HepG2 (cell line): ENCODE measurements around the gene OPRL1. TPM values are rescaled to one million over a fixed set of nuclear protein-coding genes. Genes with fewer than 3 reads are reported as not detected.

Experiments
- ATAC-seq: fragments of 200-7000 bp; cut with Tn5 transposase; 3 replicates; pipeline ENCODE4 v1.9.1; 2020; ENCODE audit warnings: mild to moderate bottlenecking, moderate library complexity
- BruUV-seq: library from RNA; stranded (reverse); fragments of 400-500 nt; replicated peaks from 2 replicates; lab custom pipeline; 2021; lab: Mats Ljungman, UMichigan
- CTCF ChIA-PET: fragments of 300-600 bp; formaldehyde crosslinking; extraction: SDS; loops from one replicate; lab custom pipeline; 2021; ENCODE audit warnings: low total read pairs, inconsistent platforms, low intra/inter-chr PET ratio; lab: Yijun Ruan, JAX
- POLR2A ChIA-PET: fragments of 350-600 bp; sonication (Branson Sonifier 250); formaldehyde crosslinking; loops from one replicate; lab custom pipeline; 2020; ENCODE audit warnings: antibody characterized with exemption, inconsistent platforms; lab: Yijun Ruan, JAX
- DNase-seq: peaks from one replicate; pipeline ENCODE4 v3.0.0-alpha.2; 2015; ENCODE audit warnings: low spot score
- FAIRE-seq: peaks from 3 replicates; lab custom pipeline; 2011; peaks lifted over from hg19 to GRCh38; lab: Jason Lieb, UNC
- H2AFZ ChIP-seq: one replicate; pipeline ENCODE4 v1.6.1; 2011; ENCODE audit warnings: low read length, inconsistent platforms
- H3K27ac ChIP-seq: fragments of 300-600 bp; 3 replicates; pipeline ENCODE4 v1.8.0; 2011; ENCODE audit warnings: mixed run types, mild to moderate bottlenecking, mixed read lengths, low read length, inconsistent platforms; ENCODE audit not compliant: insufficient read depth; ENCODE audit errors: extremely low read length
- H3K27me3 ChIP-seq, 2 experiments: fragments of 200-600 bp in 1 of 2; 2 replicates in 1 of 2; 3 replicates in 1 of 2; pipeline versions ENCODE4 v1.6.0 to v1.8.0; 2011; ENCODE audit warnings: low read length in 2 of 2, mild to moderate bottlenecking in 2 of 2, moderate library complexity in 2 of 2, inconsistent platforms in 1 of 2; ENCODE audit not compliant: insufficient read depth in 2 of 2, control insufficient read depth in 1 of 2
- H3K36me3 ChIP-seq, 2 experiments: fragments of 200-600 bp in 1 of 2; replicated peaks in 1 of 2; 2 replicates in 1 of 2; 3 replicates in 1 of 2; pipeline versions ENCODE4 v1.5.1 to v1.8.0; 2011; ENCODE audit warnings: low read length in 2 of 2, inconsistent platforms in 1 of 2; ENCODE audit not compliant: insufficient read depth in 2 of 2, control insufficient read depth in 1 of 2
- H3K4me1 ChIP-seq: 2 replicates; pipeline ENCODE4 v1.5.1; 2012; ENCODE audit warnings: low read length, inconsistent platforms; ENCODE audit not compliant: insufficient read depth
- H3K4me2 ChIP-seq: 2 replicates; pipeline ENCODE4 v1.6.0; 2011; ENCODE audit warnings: low read depth, low read length, inconsistent platforms
- H3K4me3 ChIP-seq, 3 experiments: fragments of 200-600 bp in 1 of 3; sonication (generic), shearing (Covaris generic) in 1 of 3; replicated peaks in 1 of 3; 2 replicates each; pipeline ENCODE4 v1.5.1; 2011 to 2016; ENCODE audit warnings: low read length in 3 of 3, inconsistent platforms in 2 of 3, low read depth in 2 of 3, mild to moderate bottlenecking in 2 of 3, control low read depth in 1 of 3, mixed read lengths in 1 of 3; ENCODE audit not compliant: insufficient read depth in 1 of 3
- H3K79me2 ChIP-seq: one replicate; pipeline ENCODE4 v1.6.1; 2011; ENCODE audit warnings: low read length, inconsistent platforms; ENCODE audit not compliant: insufficient read depth
- H3K9ac ChIP-seq: 2 replicates; pipeline ENCODE4 v1.6.0; 2011; ENCODE audit warnings: mild to moderate bottlenecking, low read depth, low read length, inconsistent platforms; ENCODE audit not compliant: insufficient read depth
- H3K9me3 ChIP-seq: 2 replicates; pipeline ENCODE4 v1.5.1; 2012; ENCODE audit warnings: mild to moderate bottlenecking, low read length
- H4K20me1 ChIP-seq: 2 replicates; pipeline ENCODE4 v1.6.0; 2011; ENCODE audit warnings: inconsistent platforms, mild to moderate bottlenecking, low read length, moderate library complexity; ENCODE audit not compliant: insufficient read depth
- DNMT1 ChIP-seq: sonication (generic); formaldehyde crosslinking; IDR thresholded peaks from 2 replicates; pipeline ENCODE4 v1.5.1; 2020; ENCODE audit warnings: mild to moderate bottlenecking, missing genetic modification reagents
- FOXJ3 ChIP-seq: sonication (generic); formaldehyde crosslinking; IDR thresholded peaks from 2 replicates; pipeline ENCODE4 v1.4.0; 2020; ENCODE audit warnings: missing genetic modification reagents, mild to moderate bottlenecking, borderline replicate concordance
- JUND ChIP-seq: sonication (generic); formaldehyde crosslinking; IDR thresholded peaks from 2 replicates; pipeline ENCODE4 v1.8.0; 2022; ENCODE audit warnings: mild to moderate bottlenecking, missing genetic modification reagents
- MEIS2 ChIP-seq: sonication (generic); formaldehyde crosslinking; IDR thresholded peaks from 2 replicates; pipeline ENCODE4 v1.9.0; 2021; ENCODE audit warnings: mild to moderate bottlenecking, missing genetic modification reagents
- NR2C2 ChIP-seq: sonication (generic); formaldehyde crosslinking; IDR thresholded peaks from 2 replicates; pipeline ENCODE4 v1.4.0; 2020; ENCODE audit warnings: missing genetic modification reagents, mild to moderate bottlenecking, moderate library complexity, borderline replicate concordance
- PHF5A ChIP-seq: IDR thresholded peaks from one replicate; pipeline ENCODE4 v1.6.1; 2018; ENCODE audit warnings: low read depth, missing genetic modification reagents; ENCODE audit not compliant: unreplicated experiment
- SAFB2 ChIP-seq: sonication (generic); formaldehyde crosslinking; IDR thresholded peaks from 2 replicates; pipeline ENCODE4 v1.5.1; 2020; ENCODE audit warnings: missing genetic modification reagents, low read depth, mild to moderate bottlenecking, borderline replicate concordance
- STAT5B ChIP-seq: sonication (generic); formaldehyde crosslinking; IDR thresholded peaks from 2 replicates; pipeline ENCODE4 v1.4.0; 2020; ENCODE audit warnings: missing genetic modification reagents
- SUZ12 ChIP-seq: fragments of 150-350 bp; IDR thresholded peaks from 2 replicates; pipeline ENCODE4 v1.6.1; 2014; ENCODE audit warnings: low read depth, low read length
- ZNF546 ChIP-seq: sonication (generic); formaldehyde crosslinking; conservative IDR thresholded peaks from 2 replicates; pipeline ENCODE4 v1.8.1; 2023; ENCODE audit warnings: mild to moderate bottlenecking, missing genetic modification reagents
- ZNF557 ChIP-seq: sonication (generic); formaldehyde crosslinking; IDR thresholded peaks from 2 replicates; pipeline ENCODE4 v1.4.0; 2020; ENCODE audit warnings: missing genetic modification reagents
- ZNF781 ChIP-seq: sonication (generic); formaldehyde crosslinking; IDR thresholded peaks from 2 replicates; pipeline ENCODE4 v1.5.1; 2020; ENCODE audit warnings: borderline replicate concordance, mild to moderate bottlenecking, missing genetic modification reagents; ENCODE audit errors: not compliant biosample characterization
- WGBS: methylation state at CpG from one replicate; pipeline ENCODE4 v1.1.6; 2017; ENCODE audit warnings: low lambda C conversion rate; 5-methylcytosine and 5-hydroxymethylcytosine counted together
- in situ Hi-C: cut with HindIII; loops from 2 replicates; pipeline ENCODE4 v1.10.0; 2017; ENCODE audit warnings: low pct_unique_long_range_greater_than_20kb; ENCODE audit not compliant: extremely low pct_ligation_motif_present
- intact Hi-C: fragments of 100-400 bp; cut with micrococcal nuclease; formaldehyde crosslinking; loops from one replicate; pipeline ENCODE4 v1.10.0; 2022; ENCODE audit not compliant: unreplicated experiment
- polyA plus RNA-seq, 8 experiments: library from polyadenylated mRNA; depleted of rRNA in 3 of 8; stranded (reverse) in 7 of 8; unstranded in 1 of 8; fragments of >200 nt; fragmentation: Illumina TruSeq in 4 of 8; extraction: Trizol in 4 of 8; gene quantifications; 2 replicates each; pipeline versions ENCODE4 v1.2.1 to v1.2.3, GENCODE V29; 2011 to 2016; ENCODE audit warnings: low read depth in 4 of 8, missing spikeins in 1 of 8, mixed read lengths in 1 of 8; ENCODE audit not compliant: insufficient read depth in 1 of 8
- total RNA-seq, 5 experiments: library from RNA; depleted of rRNA; stranded (reverse); fragments of >200 nt; fragmentation: Illumina TruSeq; extraction: Trizol; gene quantifications; 2 replicates each; pipeline ENCODE4 v1.2.3, GENCODE V29; 2016; ENCODE audit warnings: low read depth in 1 of 5
- TF ChIP-seq, protein P1 (sequence below): sonication (generic); formaldehyde crosslinking; IDR thresholded peaks from 2 replicates; pipeline ENCODE4 v1.9.0; 2021; ENCODE audit warnings: missing genetic modification reagents, borderline replicate concordance

The OPRL1 gene
- total and polyA plus RNA-seq, 2 of the 13 experiments (the other 11 are each of a cell fraction or from before 2014, with no cell fraction given) = 0.35 to 0.71 TPM

DNA sequence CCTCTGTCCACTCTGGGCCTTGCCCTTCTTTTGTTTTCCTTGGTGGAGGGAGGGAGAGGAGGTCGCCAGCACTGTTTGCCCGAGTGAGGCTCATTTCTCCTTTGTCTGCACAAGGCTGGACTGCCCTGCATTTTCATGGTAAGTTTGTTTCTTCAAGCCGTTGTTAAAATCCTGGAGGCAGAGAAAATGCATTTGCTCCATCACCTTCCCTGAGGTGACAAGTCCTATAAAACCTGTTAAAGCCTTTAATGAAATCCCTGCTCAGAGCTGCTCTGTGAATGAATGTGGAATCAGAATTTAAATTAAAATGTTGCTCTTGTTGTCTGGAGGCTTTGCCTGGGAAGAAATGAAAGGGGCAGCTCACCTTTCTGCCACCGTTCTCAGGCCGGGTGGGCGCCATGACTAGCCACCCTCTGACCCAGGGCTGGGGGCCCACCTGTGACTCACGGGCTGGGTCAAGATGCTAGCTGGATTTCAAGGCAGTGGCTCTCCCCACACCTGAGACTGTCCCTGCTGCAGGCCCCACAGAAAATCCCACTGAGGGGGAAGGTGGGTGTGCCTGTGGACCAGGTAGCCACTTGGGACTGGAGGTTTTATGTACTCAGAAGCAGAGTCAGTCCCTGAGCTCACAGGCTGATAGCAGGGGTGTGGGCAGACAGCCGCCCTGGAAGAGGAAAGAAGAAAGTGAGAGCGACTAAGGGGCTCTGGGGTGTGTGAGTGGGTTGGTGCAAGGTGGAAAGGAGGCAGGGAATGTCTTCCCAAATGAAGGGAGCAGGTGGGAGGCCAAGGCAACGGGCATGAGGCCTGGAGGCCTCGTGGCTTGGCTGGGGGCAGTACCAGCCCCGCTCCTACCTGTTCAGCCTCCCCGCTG lies 60.4 kb downstream of the OPRL1 start (continued):
- TF ChIP-seq NR2C2 (CRISPR knock-in tag) (no peak), DNMT1 (CRISPR knock-in tag) (no peak), JUND (CRISPR knock-in tag) (no peak), ZNF557 (CRISPR knock-in tag) (no peak), SUZ12 (no peak), SAFB2 (no peak), PHF5A (CRISPR knock-in tag) (no peak)

DNA sequence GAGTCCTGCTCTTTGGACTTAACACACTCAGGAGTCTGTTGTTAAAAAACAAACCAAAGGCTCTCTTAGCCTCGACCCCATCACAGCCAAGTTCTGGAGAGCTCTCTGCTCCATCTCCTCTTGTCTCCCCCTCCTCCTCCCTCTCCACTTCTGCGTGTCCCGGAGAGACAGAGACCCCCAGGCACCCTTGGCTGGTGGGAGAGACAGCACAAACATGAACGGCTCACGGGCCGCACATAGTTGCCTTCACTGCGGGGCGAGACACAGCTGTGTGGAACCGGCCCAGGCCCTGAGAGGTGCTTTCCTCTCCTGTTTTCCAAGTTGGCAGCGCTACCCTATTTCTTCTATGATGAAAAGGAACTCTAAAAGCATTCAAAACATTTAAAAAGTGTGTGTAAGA lies 61.1 kb downstream of the OPRL1 start:
- H3K79me2 ChIP-seq = no peaks in the 10 kb centered on the region
- in situ Hi-C loops (no loop called here), intact Hi-C loops (no loop called here)
- H3K9me3 ChIP-seq = peaks cover 24% of the 10 kb centered on the region
- BruUV-seq = no TSS peak
- CTCF ChIA-PET = no interaction called here
- H3K4me3 ChIP-seq = no peak overlapping the region
- POLR2A ChIA-PET = no interaction called here
- FAIRE-seq (no peak), ATAC-seq (no peak), DNase-seq (no peak)
- H3K27me3 ChIP-seq = peaks cover 14 to 44% of the 10 kb centered on the region in 2 experiments; a peak in 4 of 5 replicates
- H3K4me2 ChIP-seq = no peak overlapping the region
- no peaks in the 10 kb centered on the region for H4K20me1 ChIP-seq
- H3K4me1 ChIP-seq = no peaks in the 10 kb centered on the region
- H3K27ac ChIP-seq = no peak overlapping the region
- 51% methylated on average over 10 of the region's 10 CpGs for WGBS
- no peak overlapping the region for H2AFZ ChIP-seq
- no peaks in the 10 kb centered on the region for H3K36me3 ChIP-seq
- TF ChIP-seq FOXJ3 (CRISPR knock-in tag) = no peak
- TF ChIP-seq ZNF546 (CRISPR knock-in tag) = no peak
- no peak for TF ChIP-seq ZNF781
- TF ChIP-seq MEIS2 = 0 out of 2 replicates have a peak, but pooled peaks have one; percentile 6
- no peak for TF ChIP-seq STAT5B (CRISPR knock-in tag)
- TF ChIP-seq, protein P1, sequence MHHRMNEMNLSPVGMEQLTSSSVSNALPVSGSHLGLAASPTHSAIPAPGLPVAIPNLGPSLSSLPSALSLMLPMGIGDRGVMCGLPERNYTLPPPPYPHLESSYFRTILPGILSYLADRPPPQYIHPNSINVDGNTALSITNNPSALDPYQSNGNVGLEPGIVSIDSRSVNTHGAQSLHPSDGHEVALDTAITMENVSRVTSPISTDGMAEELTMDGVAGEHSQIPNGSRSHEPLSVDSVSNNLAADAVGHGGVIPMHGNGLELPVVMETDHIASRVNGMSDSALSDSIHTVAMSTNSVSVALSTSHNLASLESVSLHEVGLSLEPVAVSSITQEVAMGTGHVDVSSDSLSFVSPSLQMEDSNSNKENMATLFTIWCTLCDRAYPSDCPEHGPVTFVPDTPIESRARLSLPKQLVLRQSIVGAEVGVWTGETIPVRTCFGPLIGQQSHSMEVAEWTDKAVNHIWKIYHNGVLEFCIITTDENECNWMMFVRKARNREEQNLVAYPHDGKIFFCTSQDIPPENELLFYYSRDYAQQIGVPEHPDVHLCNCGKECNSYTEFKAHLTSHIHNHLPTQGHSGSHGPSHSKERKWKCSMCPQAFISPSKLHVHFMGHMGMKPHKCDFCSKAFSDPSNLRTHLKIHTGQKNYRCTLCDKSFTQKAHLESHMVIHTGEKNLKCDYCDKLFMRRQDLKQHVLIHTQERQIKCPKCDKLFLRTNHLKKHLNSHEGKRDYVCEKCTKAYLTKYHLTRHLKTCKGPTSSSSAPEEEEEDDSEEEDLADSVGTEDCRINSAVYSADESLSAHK (CRISPR knock-in tag) = no peak
- no peak overlapping the region for H3K9ac ChIP-seq
